Sigmoid colon (tissue), 4 donors: ENCODE measurements around the gene DYNC1I1.

Experiments used
- CTCF ChIP-seq, 4 experiments: fragments of 450-650 bp in 3 of 4; fragments of 200-600 bp in 1 of 4; IDR thresholded peaks; one replicate each; pipeline ENCODE4 v1.5.1; 2016 to 2019; ENCODE audit warnings: antibody characterized with exemption in 4 of 4, mild to moderate bottlenecking in 3 of 4, moderate library complexity in 2 of 4
- EP300 ChIP-seq, 4 donors: sonication (generic); formaldehyde crosslinking; IDR thresholded peaks; one replicate each; pipeline ENCODE4 v1.6.1; 2017; ENCODE audit warnings: antibody characterized with exemption in 4 of 4
- POLR2AphosphoS5 ChIP-seq, 4 donors: sonication (generic); formaldehyde crosslinking; IDR thresholded peaks; one replicate each; pipeline ENCODE4 v1.6.1; 2017; ENCODE audit warnings: antibody characterized with exemption in 4 of 4

- TF ChIP-seq CTCF (IDR thresholded peaks at IDR 0.05) = no peak
- TF ChIP-seq EP300 (IDR thresholded peaks at IDR 0.05) = no peak
- TF ChIP-seq POLR2AphosphoS5 (IDR thresholded peaks at IDR 0.05) = no peak
Measured at GRCh38 chr7:96088579-96088978, 316.2 kb downstream of the DYNC1I1 start.
